Hepatocyte (in vitro differentiated cells): ENCODE results near the gene PDZD8. TPM values are rescaled to one million over a fixed set of nuclear protein-coding genes. Genes with fewer than 3 reads are reported as not detected.

Experiments used
- DNase-seq: peaks from one replicate; pipeline ENCODE4 v3.0.0-alpha.2; 2016; ENCODE audit warnings: low spot score
- H2AFZ ChIP-seq: fragments of 200-600 bp; sonication (generic); 2 replicates; pipeline ENCODE4 v1.6.0; 2016; ENCODE audit warnings: antibody characterized with exemption, mild to moderate bottlenecking
- H3K27ac ChIP-seq: fragments of 200-600 bp; sonication (generic); 2 replicates; pipeline ENCODE4 v1.5.1; 2016; ENCODE audit warnings: mild to moderate bottlenecking
- H3K27me3 ChIP-seq: fragments of 200-600 bp; sonication (generic); 2 replicates; pipeline ENCODE4 v1.6.1; 2016
- H3K36me3 ChIP-seq: fragments of 200-600 bp; sonication (generic); replicated peaks from 2 replicates; pipeline ENCODE4 v1.5.1; 2016; ENCODE audit warnings: low read depth; ENCODE audit not compliant: insufficient read depth
- H3K4me1 ChIP-seq: fragments of 200-600 bp; sonication (generic); 2 replicates; pipeline ENCODE4 v1.5.1; 2016; ENCODE audit warnings: mild to moderate bottlenecking, moderate library complexity; ENCODE audit not compliant: insufficient read depth
- H3K4me2 ChIP-seq: fragments of 200-600 bp; sonication (generic); 2 replicates; pipeline ENCODE4 v1.6.0; 2016
- H3K4me3 ChIP-seq: fragments of 200-600 bp; sonication (generic); 2 replicates; pipeline ENCODE4 v1.5.1; 2016; ENCODE audit warnings: mild to moderate bottlenecking
- H3K79me2 ChIP-seq: fragments of 200-600 bp; sonication (generic); 2 replicates; pipeline ENCODE4 v1.6.0; 2017; ENCODE audit warnings: mild to moderate bottlenecking
- H3K9me2 ChIP-seq: fragments of 200-600 bp; sonication (generic); replicated peaks from 2 replicates; pipeline ENCODE4 v1.6.0; 2017; ENCODE audit warnings: mild to moderate bottlenecking; ENCODE audit not compliant: insufficient read depth
- H3K9me3 ChIP-seq: fragments of 200-600 bp; sonication (generic); 2 replicates; pipeline ENCODE4 v1.5.1; 2016; ENCODE audit warnings: low read depth, mild to moderate bottlenecking
- H4K20me1 ChIP-seq: fragments of 200-600 bp; sonication (generic); 2 replicates; pipeline ENCODE4 v1.6.0; 2016; ENCODE audit warnings: mild to moderate bottlenecking; ENCODE audit not compliant: insufficient read depth, poor library complexity, severe bottlenecking
- EZH2 ChIP-seq: fragments of 200-600 bp; sonication (generic); IDR thresholded peaks from 2 replicates; pipeline ENCODE4 v1.6.1; 2016; ENCODE audit warnings: antibody characterized with exemption, mild to moderate bottlenecking, borderline replicate concordance
- EZH2phosphoT487 ChIP-seq: fragments of 200-600 bp; sonication (generic); IDR thresholded peaks from one replicate; pipeline ENCODE4 v1.6.1; 2018; ENCODE audit warnings: antibody characterized with exemption, mild to moderate bottlenecking, low read depth, moderate library complexity; ENCODE audit not compliant: unreplicated experiment, severe bottlenecking
- WGBS: methylation state at CpG from one replicate; pipeline ENCODE4 v1.1.6; 2016; ENCODE audit warnings: low lambda C conversion rate; ENCODE audit errors: missing lambda C conversion rate; 5-methylcytosine and 5-hydroxymethylcytosine counted together
- polyA plus RNA-seq: library from polyadenylated mRNA; unstranded; fragments of >200 nt; fragmentation: Nextera tagmentation; extraction: Ambion mirVana; gene quantifications from 2 replicates; pipeline ENCODE4 v1.2.1, GENCODE V29; 2016
- total RNA-seq: library from RNA; depleted of rRNA; stranded (reverse); fragments of >200 nt; gene quantifications from 2 replicates; pipeline ENCODE4 v1.2.3, GENCODE V29; 2014
- TF ChIP-seq, protein P1 (sequence below): fragments of 200-600 bp; sonication (generic); IDR thresholded peaks from 2 replicates; pipeline ENCODE4 v1.5.1; 2016; ENCODE audit warnings: antibody characterized with exemption, mild to moderate bottlenecking; ENCODE audit not compliant: poor library complexity

Gene PDZD8
- total and polyA plus RNA-seq, 2 experiments from 2014 or later: 12.9 to 77.2 TPM

DNA sequence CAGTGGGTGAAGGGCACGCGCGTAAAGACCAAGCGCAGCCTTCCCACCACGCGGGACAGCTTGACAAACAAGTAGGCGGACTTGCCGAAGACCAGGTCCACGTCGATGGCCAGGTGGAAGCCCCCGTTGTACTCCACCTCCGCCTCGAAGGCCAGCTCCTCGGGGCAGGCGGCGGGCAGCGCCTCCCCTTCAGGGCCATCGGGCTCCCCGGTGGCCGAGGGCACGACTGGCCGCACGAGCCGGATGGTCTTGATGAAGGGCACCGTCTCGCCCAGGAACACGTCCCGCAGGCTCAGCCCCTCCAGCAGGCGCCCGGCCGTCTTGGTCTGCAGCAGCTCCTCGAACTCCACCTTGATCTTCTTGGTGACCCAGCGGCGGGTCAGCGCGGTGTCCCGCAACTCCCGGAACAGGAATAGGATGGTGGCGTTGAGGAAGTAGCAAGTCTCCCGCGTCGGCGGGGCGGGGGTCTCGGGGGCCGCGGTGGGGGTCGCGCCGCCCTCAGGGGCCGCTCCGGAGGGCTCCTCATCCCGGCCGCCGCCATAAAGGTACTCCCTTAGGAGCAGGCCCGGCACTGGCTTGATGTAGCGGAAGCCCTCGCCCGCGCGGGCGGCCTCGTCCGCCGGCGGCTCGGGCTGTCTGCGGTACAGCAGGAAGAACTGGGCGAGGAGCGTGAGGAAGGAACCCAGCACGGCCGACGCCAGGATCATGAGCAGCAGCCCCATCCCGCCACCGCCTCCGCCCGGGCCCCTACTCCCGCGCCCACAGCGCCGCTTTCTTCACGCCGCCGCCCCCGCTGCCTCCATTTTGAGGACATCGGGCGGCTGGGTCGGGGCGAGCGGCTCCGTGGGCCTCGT lies 507 bp downstream of the PDZD8 start:
- no peaks in the 10 kb centered on the region for H3K9me2 ChIP-seq
- DNase-seq: peak; percentile 46
- under 1% methylated on average over 51 of the region's 92 CpGs for WGBS
- peak overlapping the region; percentile 91 for H3K4me2 ChIP-seq
- peak overlapping the region; percentile 83 for H3K4me3 ChIP-seq
- H3K27ac ChIP-seq: peak overlapping the region; percentile 98
- H3K79me2 ChIP-seq: peaks cover 53% of the 10 kb centered on the region
- H4K20me1 ChIP-seq: peaks cover 42% of the 10 kb centered on the region
- peaks cover 4% of the 10 kb centered on the region for H3K27me3 ChIP-seq
- H2AFZ ChIP-seq: peak overlapping the region; percentile 76
- no peaks in the 10 kb centered on the region for H3K36me3 ChIP-seq
- TF ChIP-seq EZH2: no peak
- no peaks in the 10 kb centered on the region for H3K9me3 ChIP-seq
- H3K4me1 ChIP-seq: peaks cover 26% of the 10 kb centered on the region

DNA sequence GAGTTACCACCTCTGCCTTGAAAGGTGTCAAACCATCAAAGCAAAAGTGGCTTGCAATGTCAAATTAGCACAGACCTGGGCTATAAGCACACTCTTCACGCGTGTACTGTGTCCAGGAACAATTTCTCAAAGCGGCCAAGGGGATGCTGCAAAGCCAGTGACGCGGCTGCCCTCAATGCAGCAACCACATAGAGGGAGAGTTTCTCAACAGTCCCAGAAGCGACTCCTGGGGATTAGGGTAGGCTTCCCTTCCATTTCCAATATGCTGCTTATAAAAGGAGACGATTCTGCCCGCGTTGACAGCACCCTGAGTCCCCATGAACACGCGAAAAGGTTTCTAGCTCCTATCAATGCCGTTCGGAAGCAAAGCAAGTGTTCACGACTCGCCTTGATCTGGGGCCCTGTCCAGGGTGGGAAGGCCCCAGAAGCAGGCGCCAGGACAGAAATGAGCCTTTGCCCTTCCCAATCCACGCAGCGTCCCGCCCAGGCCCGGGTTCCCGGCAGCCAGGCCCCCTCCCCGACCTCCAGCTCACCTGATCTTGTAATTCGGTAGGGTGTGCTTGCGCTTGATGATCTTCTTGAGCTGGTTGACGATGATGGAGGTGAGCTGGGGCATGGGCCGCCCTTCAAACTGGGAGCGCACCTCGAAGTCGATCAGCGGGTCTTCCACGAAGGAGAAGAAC lies 1.3 kb downstream of the PDZD8 start:
- Histone ChIP-seq H3K9me3 (no peaks in the 10 kb centered on the region), H4K20me1 (peaks cover 47% of the 10 kb centered on the region), H3K27ac (peak overlapping the region; percentile 98), H3K4me2 (peak overlapping the region; percentile 91), H3K36me3 (no peaks in the 10 kb centered on the region), H2AFZ (peak overlapping the region; percentile 31), H3K4me3 (peak overlapping the region; percentile 83), H3K27me3 (no peaks in the 10 kb centered on the region), H3K4me1 (peaks cover 30% of the 10 kb centered on the region), H3K9me2 (no peaks in the 10 kb centered on the region), H3K79me2 (peaks cover 60% of the 10 kb centered on the region)
- 2% methylated on average over 30 of the region's 31 CpGs for WGBS
- no peak for TF ChIP-seq EZH2phosphoT487
- TF ChIP-seq EZH2: no peak
- TF ChIP-seq, protein P1, sequence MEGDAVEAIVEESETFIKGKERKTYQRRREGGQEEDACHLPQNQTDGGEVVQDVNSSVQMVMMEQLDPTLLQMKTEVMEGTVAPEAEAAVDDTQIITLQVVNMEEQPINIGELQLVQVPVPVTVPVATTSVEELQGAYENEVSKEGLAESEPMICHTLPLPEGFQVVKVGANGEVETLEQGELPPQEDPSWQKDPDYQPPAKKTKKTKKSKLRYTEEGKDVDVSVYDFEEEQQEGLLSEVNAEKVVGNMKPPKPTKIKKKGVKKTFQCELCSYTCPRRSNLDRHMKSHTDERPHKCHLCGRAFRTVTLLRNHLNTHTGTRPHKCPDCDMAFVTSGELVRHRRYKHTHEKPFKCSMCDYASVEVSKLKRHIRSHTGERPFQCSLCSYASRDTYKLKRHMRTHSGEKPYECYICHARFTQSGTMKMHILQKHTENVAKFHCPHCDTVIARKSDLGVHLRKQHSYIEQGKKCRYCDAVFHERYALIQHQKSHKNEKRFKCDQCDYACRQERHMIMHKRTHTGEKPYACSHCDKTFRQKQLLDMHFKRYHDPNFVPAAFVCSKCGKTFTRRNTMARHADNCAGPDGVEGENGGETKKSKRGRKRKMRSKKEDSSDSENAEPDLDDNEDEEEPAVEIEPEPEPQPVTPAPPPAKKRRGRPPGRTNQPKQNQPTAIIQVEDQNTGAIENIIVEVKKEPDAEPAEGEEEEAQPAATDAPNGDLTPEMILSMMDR: no peak
- DNase-seq: peak; percentile 60

DNA sequence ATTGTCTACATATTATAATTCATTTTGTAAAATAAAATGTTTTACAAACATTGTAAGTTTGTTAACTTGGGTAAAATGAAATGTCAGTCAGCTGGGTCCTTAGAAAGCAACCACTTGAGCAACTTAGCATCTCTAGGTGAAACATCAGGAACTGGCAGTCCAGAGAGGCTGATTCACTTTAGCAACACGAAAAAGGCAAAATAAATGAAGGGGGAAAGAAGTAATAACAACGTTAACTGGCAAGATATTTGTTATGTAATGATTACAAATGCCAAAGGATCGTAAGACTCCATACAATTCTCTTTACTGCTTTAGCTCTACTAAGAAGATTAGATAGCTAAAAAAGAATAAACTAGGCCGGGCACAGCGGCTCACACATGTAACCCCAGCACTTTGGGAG lies 5.0 kb downstream of the PDZD8 start:
- Histone ChIP-seq H3K4me1 (peaks cover 45% of the 10 kb centered on the region), H3K9me3 (no peaks in the 10 kb centered on the region), H4K20me1 (peaks cover 68% of the 10 kb centered on the region), H3K4me2 (peak overlapping the region; percentile 91), H2AFZ (no peak overlapping the region), H3K79me2 (peaks cover 98% of the 10 kb centered on the region), H3K27me3 (no peaks in the 10 kb centered on the region), H3K27ac (peak overlapping the region; percentile 16), H3K9me2 (no peaks in the 10 kb centered on the region), H3K36me3 (no peaks in the 10 kb centered on the region), H3K4me3 (no peak overlapping the region)
- 54% methylated on average over 5 of the region's 5 CpGs for WGBS
- DNase-seq: no peak
- no peak for TF ChIP-seq EZH2phosphoT487
- no peak for TF ChIP-seq EZH2
- TF ChIP-seq, protein P1: no peak

DNA sequence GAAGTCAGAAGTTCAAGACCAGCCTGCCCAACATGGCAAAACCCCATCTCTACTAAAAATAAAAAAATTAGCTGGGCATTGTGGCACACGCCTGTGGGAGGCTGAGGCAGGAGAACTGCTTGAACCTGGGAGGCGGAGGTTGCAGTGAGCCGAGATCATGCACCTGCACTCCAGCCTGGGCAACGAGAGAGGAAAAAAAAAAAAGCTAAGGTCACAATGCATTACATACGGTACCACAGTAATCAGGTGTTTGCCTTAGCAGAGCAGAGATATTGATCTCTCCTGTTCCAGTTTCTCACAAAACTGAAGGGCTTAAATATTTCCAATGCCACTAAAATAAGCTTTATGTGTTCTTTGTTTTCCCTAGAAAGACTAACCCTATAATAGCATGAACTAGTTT lies 7.5 kb downstream of the PDZD8 start:
- H3K4me2 ChIP-seq: peak overlapping the region; percentile 20
- H3K4me1 ChIP-seq: peaks cover 63% of the 10 kb centered on the region
- no peak for DNase-seq
- WGBS: 77% methylated on average over 5 of the region's 5 CpGs
- TF ChIP-seq EZH2phosphoT487 (no peak), EZH2 (no peak)
- TF ChIP-seq, protein P1: no peak
- H3K79me2 ChIP-seq: peaks cover 100% of the 10 kb centered on the region
- no peaks in the 10 kb centered on the region for H3K9me3 ChIP-seq
- no peak overlapping the region for H2AFZ ChIP-seq
- no peak overlapping the region for H3K4me3 ChIP-seq
- H3K9me2 ChIP-seq: no peaks in the 10 kb centered on the region
- H3K27ac ChIP-seq: peak overlapping the region; percentile 79
- no peaks in the 10 kb centered on the region for H3K27me3 ChIP-seq
- peaks cover 58% of the 10 kb centered on the region for H4K20me1 ChIP-seq
- H3K36me3 ChIP-seq: no peaks in the 10 kb centered on the region
